SH-SY5Y (cell line): ENCODE data around the gene RRAS.

ENCODE experiments used
- GATA2 ChIP-seq: IDR thresholded peaks from 2 replicates; pipeline ENCODE4 v1.6.1; 2011; ENCODE audit warnings: mild to moderate bottlenecking, low read depth, low read length
- GATA3 ChIP-seq: IDR thresholded peaks from 2 replicates; pipeline ENCODE4 v1.6.1; 2011; ENCODE audit warnings: low read depth, mild to moderate bottlenecking, low read length, moderate library complexity

GRCh38 chr19:49602806-49603205 is 37.1 kb downstream of the RRAS start:
- TF ChIP-seq GATA2 (no peak), GATA3 (no peak)
